H1 (cell line): ENCODE data around the gene DAGLA.

Source experiments
- ATF2 ChIP-seq: IDR thresholded peaks from 2 replicates; pipeline ENCODE4 v1.6.1; 2012; ENCODE audit warnings: low read length, inconsistent platforms
- ATF3 ChIP-seq: IDR thresholded peaks from 2 replicates; pipeline ENCODE4 v1.6.1; 2011; ENCODE audit warnings: low read depth, mild to moderate bottlenecking, low read length; ENCODE audit not compliant: insufficient read depth
- CEBPB ChIP-seq: IDR thresholded peaks from 2 replicates; pipeline ENCODE4 v1.6.1; 2012; ENCODE audit warnings: low read depth, low read length
- CTCF ChIP-seq, 3 experiments: IDR thresholded peaks; 1 replicate in 2 of 3; 2 replicates in 1 of 3; pipeline versions ENCODE4 v1.5.1 to v1.6.1; 2011; ENCODE audit warnings: low read length in 3 of 3, mild to moderate bottlenecking in 3 of 3, inconsistent platforms in 2 of 3, low read depth in 1 of 3, moderate library complexity in 1 of 3; ENCODE audit not compliant: insufficient read depth in 1 of 3; ENCODE audit errors: control extremely low read depth in 1 of 3
- EGR1 ChIP-seq: IDR thresholded peaks from 2 replicates; pipeline ENCODE4 v1.6.1; 2011; ENCODE audit warnings: low read depth, low read length, borderline replicate concordance
- EZH2 ChIP-seq: fragments of 200-600 bp; sonication (generic); IDR thresholded peaks from 2 replicates; pipeline ENCODE4 v1.7.1; 2012; ENCODE audit warnings: low read depth, mild to moderate bottlenecking, moderate library complexity, low read length, inconsistent platforms; ENCODE audit not compliant: severe bottlenecking
- JUN ChIP-seq: IDR thresholded peaks from 2 replicates; pipeline ENCODE4 v1.6.1; 2011; ENCODE audit warnings: low read depth, mild to moderate bottlenecking, improper control_type of control experiment, low read length
- KDM5A ChIP-seq: fragments of 200-600 bp; IDR thresholded peaks from 2 replicates; pipeline ENCODE4 v1.7.1; 2012; ENCODE audit warnings: mild to moderate bottlenecking, low read length, inconsistent platforms, mixed read lengths
- POLR2A ChIP-seq, 2 experiments: IDR thresholded peaks; 1 replicate in 1 of 2; 2 replicates in 1 of 2; pipeline ENCODE4 v1.6.1; 2011; ENCODE audit warnings: low read depth in 2 of 2, low read length in 2 of 2, mild to moderate bottlenecking in 2 of 2; ENCODE audit errors: control extremely low read depth in 1 of 2
- POLR2AphosphoS5 ChIP-seq: IDR thresholded peaks from 2 replicates; pipeline ENCODE4 v1.6.1; 2011; ENCODE audit warnings: low read depth, low read length
- SP1 ChIP-seq: IDR thresholded peaks from 2 replicates; pipeline ENCODE4 v1.6.1; 2011; ENCODE audit warnings: low read depth, low read length
- TAF1 ChIP-seq: IDR thresholded peaks from 2 replicates; pipeline ENCODE4 v1.6.1; 2011; ENCODE audit warnings: mild to moderate bottlenecking, low read depth, low read length
- YY1 ChIP-seq: IDR thresholded peaks from 2 replicates; pipeline ENCODE4 v1.6.1; 2011; ENCODE audit warnings: low read depth, mild to moderate bottlenecking, low read length

- TF ChIP-seq EGR1 (no peak), POLR2AphosphoS5 (no peak), KDM5A (no peak), ATF2 (no peak), ATF3 (no peak), CTCF (IDR thresholded peaks at IDR 0.05; ENCODE audit: control extremely low read depth in 1 of 3, insufficient read depth in 1 of 3, low read depth in 1 of 3, low read length in 3 of 3) (no peak), CEBPB (no peak), SP1 (no peak), POLR2A (IDR thresholded peaks at IDR 0.05; ENCODE audit: control extremely low read depth in 1 of 2, low read depth in 2 of 2, low read length in 2 of 2) (peak in 1 of 2 experiments; percentile 73; a peak in 2 of 3 replicates), TAF1 (no peak), JUN (no peak), EZH2 (no peak), YY1 (no peak)
These were observed 113.1 kb downstream of the DAGLA start for GRCh38 chr11:61793083-61793828.
